GM10266 (cell line): ENCODE results near the gene CNTFR.

Experiments
- DNase-seq: peaks from one replicate; pipeline ENCODE4 v3.0.0; 2012; ENCODE audit errors: extremely low spot score
- TF ChIP-seq, protein P1 (sequence below): IDR thresholded peaks from 2 replicates; pipeline ENCODE4 v1.5.1; 2012; ENCODE audit warnings: mild to moderate bottlenecking, low read depth; ENCODE audit not compliant: control insufficient read depth, insufficient read depth; ENCODE audit errors: missing control alignments

CNTFR gene

DNA sequence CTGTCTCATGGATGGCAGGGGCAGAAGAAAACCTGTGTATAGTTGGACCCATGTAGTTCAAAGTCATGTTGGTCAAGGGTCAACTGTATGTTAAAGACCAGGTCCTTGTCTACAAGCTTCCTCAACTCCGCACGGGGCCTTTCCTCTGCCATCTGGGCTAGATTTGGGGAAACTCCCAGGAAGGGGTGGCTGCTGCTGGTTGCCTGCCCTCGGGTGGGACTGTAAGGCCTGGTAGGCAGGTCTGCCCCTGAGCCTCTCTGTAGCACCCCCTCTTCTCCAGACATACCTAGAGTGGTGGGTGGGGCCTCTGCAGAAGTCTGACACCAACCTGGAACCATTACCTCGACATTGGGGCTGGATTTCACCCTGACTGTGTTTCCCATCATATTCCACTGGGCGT lies 82.0 kb downstream of the CNTFR start:
- no peak for DNase-seq
- TF ChIP-seq, protein P1, sequence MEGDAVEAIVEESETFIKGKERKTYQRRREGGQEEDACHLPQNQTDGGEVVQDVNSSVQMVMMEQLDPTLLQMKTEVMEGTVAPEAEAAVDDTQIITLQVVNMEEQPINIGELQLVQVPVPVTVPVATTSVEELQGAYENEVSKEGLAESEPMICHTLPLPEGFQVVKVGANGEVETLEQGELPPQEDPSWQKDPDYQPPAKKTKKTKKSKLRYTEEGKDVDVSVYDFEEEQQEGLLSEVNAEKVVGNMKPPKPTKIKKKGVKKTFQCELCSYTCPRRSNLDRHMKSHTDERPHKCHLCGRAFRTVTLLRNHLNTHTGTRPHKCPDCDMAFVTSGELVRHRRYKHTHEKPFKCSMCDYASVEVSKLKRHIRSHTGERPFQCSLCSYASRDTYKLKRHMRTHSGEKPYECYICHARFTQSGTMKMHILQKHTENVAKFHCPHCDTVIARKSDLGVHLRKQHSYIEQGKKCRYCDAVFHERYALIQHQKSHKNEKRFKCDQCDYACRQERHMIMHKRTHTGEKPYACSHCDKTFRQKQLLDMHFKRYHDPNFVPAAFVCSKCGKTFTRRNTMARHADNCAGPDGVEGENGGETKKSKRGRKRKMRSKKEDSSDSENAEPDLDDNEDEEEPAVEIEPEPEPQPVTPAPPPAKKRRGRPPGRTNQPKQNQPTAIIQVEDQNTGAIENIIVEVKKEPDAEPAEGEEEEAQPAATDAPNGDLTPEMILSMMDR: no peak

DNA sequence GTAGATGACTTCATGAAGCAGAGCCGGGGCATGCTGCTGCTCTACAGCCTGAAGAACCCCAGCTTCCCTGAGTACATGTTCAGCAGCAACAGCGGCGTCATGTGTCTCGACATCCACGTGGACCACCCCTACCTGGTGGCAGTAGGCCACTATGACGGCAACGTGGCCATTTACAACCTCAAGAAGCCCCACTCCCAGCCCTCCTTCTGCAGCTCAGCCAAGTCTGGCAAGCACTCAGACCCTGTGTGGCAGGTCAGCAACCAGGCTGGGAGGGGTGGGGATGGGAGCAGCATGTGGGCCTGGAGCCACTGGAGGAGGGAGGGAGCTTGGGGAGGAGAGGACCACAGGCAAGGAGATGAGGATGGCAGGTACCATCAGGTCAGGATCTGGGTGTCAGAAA lies 82.9 kb downstream of the CNTFR start:
- TF ChIP-seq, protein P1: no peak
- DNase-seq: no peak

DNA sequence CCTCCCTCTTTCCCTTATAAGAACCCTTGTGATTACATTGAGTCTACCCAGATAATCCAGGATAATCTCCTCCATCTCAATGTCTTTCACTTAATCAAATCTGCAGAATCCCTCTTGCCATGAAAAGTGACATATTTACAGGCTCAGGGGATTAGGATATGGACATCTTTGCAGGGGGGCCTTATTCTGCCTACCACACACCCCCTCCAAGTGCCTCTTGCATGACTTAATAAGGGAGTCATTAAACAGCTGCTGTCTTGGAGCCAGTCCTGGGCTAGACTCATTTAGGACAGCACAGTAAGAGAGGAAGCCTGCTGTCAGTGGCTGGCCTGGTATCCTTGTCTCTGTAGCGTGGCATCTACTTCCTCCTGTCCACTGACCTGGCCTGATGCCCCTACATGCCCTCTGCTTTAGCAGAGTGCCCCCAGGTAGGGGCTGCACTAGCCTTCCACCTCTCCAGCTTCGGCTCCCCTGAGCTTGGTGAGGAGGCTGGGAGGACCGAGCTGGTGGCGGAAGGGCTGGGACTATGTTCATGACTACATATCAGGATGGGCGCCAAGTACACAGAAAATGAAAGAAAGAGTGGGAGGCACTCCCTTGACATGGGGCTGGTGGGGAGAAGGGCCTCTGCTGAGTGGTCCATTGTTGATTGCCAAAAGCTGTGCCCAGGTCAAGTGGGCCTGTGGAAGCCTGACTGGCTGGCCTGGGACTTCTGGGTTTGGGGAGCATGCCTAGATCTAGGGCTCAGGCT lies 84.0 kb downstream of the CNTFR start:
- TF ChIP-seq, protein P1: no peak
- no peak for DNase-seq

DNA sequence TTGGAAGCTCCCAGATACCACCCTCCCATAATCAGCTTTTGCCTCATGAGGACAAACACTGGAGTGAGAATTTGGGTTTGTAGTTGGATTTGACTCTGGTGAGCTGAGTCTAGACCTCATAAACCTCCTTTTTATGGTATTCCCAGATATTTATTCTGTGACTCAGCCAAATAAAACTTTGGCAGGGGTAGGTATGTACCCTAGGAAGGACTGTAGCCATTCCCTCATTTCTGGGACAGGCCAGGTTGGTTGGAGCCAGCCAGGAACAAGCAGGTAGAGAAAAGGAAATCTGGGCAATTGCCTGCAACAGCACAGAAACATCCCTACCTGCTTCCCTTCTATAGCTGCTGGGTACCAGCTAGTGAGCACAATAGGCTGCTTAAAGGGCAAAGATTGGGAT lies 86.1 kb downstream of the CNTFR start:
- DNase-seq: no peak
- TF ChIP-seq, protein P1: no peak

DNA sequence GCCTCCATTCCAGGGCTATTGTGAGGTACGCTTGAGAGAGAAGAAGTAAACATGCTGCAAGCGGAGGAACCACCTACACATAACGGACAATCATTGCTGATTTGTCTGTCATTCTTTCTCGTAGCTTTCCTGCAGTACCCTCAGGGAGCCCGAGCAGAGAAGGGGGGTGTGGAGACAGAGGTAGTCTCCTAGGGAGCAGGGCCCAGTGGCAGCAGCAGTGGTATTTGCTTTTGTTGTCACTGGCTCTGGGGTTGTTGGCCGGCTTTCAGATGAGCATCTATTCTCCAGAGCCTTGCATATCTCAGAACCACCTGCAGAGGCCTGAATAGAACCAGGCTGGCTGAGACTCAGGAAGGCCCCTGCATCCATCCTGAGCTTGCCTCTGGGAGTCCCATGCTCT lies 86.6 kb downstream of the CNTFR start:
- TF ChIP-seq, protein P1: no peak
- no peak for DNase-seq

DNA sequence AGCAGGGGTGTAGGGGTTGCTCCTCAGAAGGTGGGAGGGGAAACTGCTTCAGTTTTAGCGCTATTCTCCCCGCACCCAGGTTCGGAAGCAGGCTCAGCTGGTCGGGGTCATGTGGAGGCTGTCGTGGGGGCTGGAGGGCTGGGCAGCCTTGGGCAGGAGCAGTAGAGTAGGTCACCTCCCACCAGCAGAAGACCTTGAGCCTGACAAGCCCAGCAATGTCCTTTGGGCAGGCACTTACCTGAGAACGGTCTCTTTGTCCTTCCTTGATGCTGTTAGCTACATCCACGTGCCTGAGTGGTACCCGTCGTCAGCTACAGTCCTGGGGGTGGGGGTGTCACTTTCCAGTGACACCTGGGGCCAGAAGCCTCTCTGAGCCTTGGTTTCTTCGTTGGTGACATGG lies 87.1 kb downstream of the CNTFR start:
- DNase-seq: no peak
- TF ChIP-seq, protein P1: no peak

DNA sequence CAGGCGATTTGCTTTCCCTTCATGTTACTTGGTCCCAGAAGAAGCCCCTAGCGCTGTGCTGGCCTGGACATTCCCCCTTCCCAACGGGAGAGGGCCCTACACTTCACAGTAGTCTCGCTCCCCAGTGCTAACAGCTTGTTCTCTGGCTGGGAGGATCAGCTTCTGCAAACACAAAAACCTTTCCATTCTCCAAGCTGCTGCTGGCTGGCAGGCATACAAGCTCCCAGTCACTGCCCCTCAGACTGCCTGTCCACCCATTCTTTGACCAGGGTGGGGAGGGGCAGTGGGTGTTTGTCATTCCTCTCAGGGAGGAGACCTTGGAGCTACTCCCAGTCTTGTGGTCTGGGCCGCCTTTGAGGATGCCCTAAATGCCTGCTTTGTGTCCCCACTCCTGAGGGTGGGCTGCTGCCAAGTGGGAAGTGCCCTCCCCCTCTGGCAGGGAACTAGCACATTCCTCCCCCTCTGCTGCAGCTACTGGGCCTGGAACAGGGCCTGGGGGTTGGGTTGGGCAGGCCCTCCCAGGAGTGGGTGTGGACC lies 87.6 kb downstream of the CNTFR start:
- TF ChIP-seq, protein P1: no peak
- DNase-seq: no peak
